H7 (cell line): ENCODE measurements around the gene STK4. TPM values are rescaled to one million over a fixed set of nuclear protein-coding genes. Genes with fewer than 3 reads are reported as not detected.

ENCODE experiments used
- DNase-seq: peaks from one replicate; pipeline ENCODE4 v3.0.0; 2012
- H3K27me3 ChIP-seq: 2 replicates; pipeline ENCODE4 v1.6.0; 2011; ENCODE audit warnings: mild to moderate bottlenecking, low read length; ENCODE audit not compliant: control insufficient read depth, insufficient read depth
- H3K36me3 ChIP-seq: replicated peaks from 2 replicates; pipeline ENCODE4 v1.5.1; 2011; ENCODE audit warnings: low read length; ENCODE audit not compliant: control insufficient read depth, insufficient read depth
- H3K4me3 ChIP-seq: 2 replicates; pipeline ENCODE4 v1.5.1; 2011; ENCODE audit warnings: low read depth, mild to moderate bottlenecking, control low read depth, low read length, moderate library complexity; ENCODE audit not compliant: insufficient read depth
- total RNA-seq: library from RNA; depleted of rRNA; stranded (reverse); fragments of >200 nt; shearing (Covaris generic); gene quantifications from 2 replicates; pipeline ENCODE4 v1.2.3, GENCODE V29; 2014

The STK4 gene
- total RNA-seq, 1 experiment from 2014 or later: 15.6 TPM

GRCh38 chr20:45072066-45072465, 105.8 kb downstream of the STK4 start:
- no peak for DNase-seq
- Histone ChIP-seq H3K4me3 (no peak overlapping the region), H3K27me3 (no peaks in the 10 kb centered on the region), H3K36me3 (peaks cover 3% of the 10 kb centered on the region)

GRCh38 chr20:45073221-45073620, 106.9 kb downstream of the STK4 start:
- DNase-seq: no peak
- Histone ChIP-seq H3K4me3 (no peak overlapping the region), H3K36me3 (peaks cover 3% of the 10 kb centered on the region), H3K27me3 (no peaks in the 10 kb centered on the region)

DNA sequence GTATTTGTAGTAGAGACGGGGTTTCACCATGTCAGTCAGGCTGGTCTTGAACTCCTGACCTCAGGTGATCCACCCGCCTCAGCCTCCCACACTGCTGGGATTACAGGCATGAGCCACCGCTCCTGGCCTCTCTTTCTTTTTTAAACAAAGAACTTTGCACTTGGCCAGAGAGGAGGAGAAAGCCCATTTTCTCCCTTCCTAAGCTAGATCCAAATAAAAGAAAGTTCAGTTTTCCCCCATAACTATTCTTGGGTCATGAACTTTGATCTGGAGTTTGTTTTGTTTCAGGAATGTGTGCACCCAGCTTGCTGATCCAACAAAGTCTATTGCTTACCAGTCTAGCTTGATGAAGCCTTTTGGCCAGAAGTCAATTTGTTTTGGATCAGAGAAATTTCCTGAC, 111.2 kb downstream of the STK4 start:
- Histone ChIP-seq H3K36me3 (peaks cover 5% of the 10 kb centered on the region), H3K4me3 (no peak overlapping the region), H3K27me3 (no peaks in the 10 kb centered on the region)
- no peak for DNase-seq

- no peak for DNase-seq
- Histone ChIP-seq H3K27me3 (no peaks in the 10 kb centered on the region), H3K4me3 (no peak overlapping the region), H3K36me3 (peaks cover 2% of the 10 kb centered on the region)
These were observed 114.7 kb downstream of the STK4 start for GRCh38 chr20:45080867-45081624.

- no peak for DNase-seq
- Histone ChIP-seq H3K27me3 (no peaks in the 10 kb centered on the region), H3K4me3 (no peak overlapping the region)
These were observed 116.2 kb downstream of the STK4 start for GRCh38 chr20:45082468-45082867.

GRCh38 chr20:45083127-45083526, 116.8 kb downstream of the STK4 start:
- peaks cover 2% of the 10 kb centered on the region for H3K36me3 ChIP-seq
- no peak overlapping the region for H3K4me3 ChIP-seq
- no peaks in the 10 kb centered on the region for H3K27me3 ChIP-seq
- DNase-seq: no peak

More at GRCh38 chr20:45082468-45082867, 116.2 kb downstream of the STK4 start:
- peaks cover 2% of the 10 kb centered on the region for H3K36me3 ChIP-seq

DNA sequence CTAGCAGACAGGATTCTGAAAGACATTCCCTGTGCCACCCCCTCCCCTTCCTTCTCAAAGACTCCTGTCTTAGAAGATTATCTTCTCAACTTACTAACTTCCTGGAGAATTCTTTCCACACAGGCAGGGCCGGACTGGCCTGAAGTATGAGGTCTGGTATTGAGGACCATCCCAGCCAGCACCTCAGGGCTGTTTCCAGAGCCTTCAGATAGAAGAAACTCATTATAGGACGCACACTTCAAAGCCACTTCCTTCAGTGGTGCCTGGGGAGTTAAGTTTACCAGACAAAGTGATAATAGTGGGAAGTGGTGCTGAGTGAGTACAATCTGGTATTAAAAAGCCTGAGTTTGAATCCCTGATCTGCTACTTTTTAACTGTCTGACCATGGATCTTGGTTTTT, 119.0 kb downstream of the STK4 start:
- Histone ChIP-seq H3K27me3 (no peaks in the 10 kb centered on the region), H3K4me3 (no peak overlapping the region), H3K36me3 (peaks cover 2% of the 10 kb centered on the region)
- no peak for DNase-seq

- DNase-seq: no peak
- Histone ChIP-seq H3K4me3 (no peak overlapping the region), H3K27me3 (no peaks in the 10 kb centered on the region), H3K36me3 (peaks cover 2% of the 10 kb centered on the region)
These were observed 119.6 kb downstream of the STK4 start for GRCh38 chr20:45085867-45086266.

DNA sequence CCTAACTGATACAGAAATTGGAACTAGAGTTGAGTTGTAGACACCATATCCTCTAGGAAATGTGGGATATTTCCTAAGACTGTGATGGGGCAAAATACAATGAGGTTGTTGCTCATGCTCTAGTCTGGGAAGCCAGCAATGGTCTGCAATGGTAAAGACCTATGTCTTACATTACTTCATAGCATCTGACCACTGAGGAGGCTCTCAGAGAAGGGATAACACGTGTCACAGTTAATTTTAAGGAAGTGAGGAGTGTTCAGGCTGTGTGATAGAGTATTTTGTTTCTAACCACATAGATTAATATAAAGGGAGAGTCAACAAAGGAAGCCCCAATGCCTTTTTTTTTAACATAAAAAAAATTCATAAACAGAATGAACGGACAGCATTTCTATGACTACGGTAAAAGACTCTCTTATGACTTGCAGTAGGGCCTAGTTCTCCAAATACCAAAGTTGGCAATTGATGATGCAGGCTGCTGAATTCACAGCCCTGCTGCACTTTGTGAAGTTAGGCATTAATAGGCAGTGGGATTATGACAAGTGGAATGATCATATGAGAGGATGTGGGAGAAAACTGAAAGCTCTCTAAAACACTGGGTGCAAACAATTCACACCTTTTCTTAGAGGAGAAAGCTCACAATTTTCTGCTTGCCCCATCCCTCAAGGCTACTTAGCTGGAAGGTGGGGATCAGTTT, 120.9 kb downstream of the STK4 start:
- H3K27me3 ChIP-seq: no peaks in the 10 kb centered on the region
- H3K36me3 ChIP-seq: no peaks in the 10 kb centered on the region; the same call in 1 of the 2 replicates
- no peak overlapping the region for H3K4me3 ChIP-seq

DNA sequence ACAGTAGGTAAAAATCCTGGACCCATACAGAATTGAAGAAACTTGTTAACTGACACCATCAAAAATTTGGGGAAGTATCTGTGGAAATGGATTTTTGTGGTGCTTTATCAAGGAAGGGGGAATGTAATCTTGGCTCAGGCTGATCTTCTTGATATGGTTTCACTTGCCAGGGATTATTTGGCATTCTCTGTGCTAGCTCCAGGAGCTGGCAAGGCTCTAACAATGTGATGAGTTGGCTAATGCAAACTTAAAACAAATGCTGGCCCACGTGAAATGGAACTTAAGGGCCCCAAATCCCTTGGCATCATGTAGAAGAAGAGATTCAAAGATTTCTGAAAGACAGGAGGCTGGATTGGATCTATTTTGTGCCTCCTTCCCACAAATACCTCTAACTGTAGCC, 121.5 kb downstream of the STK4 start:
- no peak for DNase-seq
- no peaks in the 10 kb centered on the region for H3K27me3 ChIP-seq

More for the DNA sequence above, 120.9 kb downstream of the STK4 start:
- DNase-seq: no peak

DNA sequence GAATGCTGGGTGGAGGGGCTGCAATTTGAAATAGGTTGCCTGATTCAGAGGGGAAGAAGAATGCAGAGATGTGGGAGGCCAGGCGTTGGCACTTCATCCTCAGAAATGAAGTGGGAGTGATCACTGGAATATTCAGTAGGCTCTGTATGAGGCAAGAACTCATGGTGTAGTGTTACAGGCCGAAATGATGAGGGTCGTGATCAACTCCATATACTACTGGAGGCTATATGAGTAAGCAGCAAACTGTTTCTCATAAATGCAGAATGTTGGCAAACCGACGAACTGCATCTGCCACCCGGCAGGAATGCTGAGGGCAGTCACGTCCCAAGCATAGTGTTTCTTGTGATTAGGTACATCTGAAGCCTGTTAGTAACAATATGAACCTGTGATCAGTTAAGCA, 121.9 kb downstream of the STK4 start:
- no peak for DNase-seq
- H3K4me3 ChIP-seq: no peak overlapping the region
- no peaks in the 10 kb centered on the region for H3K36me3 ChIP-seq
- no peaks in the 10 kb centered on the region for H3K27me3 ChIP-seq

More for the DNA sequence above, 121.5 kb downstream of the STK4 start:
- no peak overlapping the region for H3K4me3 ChIP-seq
- H3K36me3 ChIP-seq: no peaks in the 10 kb centered on the region

DNA sequence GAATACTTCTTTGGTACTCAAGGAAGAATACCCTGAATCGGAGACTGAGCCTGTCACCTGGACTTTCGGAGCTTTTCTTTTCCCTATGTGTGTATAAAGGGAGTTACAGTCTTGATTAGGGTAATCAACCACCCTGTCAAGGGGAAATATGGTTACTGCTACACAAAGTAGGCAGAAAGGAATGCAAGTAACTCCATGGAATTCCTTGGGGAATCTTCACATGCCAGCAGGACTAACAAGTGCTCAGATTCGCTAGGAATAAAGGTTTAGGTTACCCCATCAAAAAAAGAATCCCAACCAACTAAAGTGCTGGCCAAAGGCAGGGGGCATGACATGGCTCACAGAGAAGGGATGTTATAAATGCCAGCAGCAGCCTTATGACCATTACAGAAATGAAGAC, 124.2 kb downstream of the STK4 start:
- H3K27me3 ChIP-seq: no peaks in the 10 kb centered on the region
- H3K4me3 ChIP-seq: no peak overlapping the region
- DNase-seq: no peak
- H3K36me3 ChIP-seq: no peaks in the 10 kb centered on the region

DNA sequence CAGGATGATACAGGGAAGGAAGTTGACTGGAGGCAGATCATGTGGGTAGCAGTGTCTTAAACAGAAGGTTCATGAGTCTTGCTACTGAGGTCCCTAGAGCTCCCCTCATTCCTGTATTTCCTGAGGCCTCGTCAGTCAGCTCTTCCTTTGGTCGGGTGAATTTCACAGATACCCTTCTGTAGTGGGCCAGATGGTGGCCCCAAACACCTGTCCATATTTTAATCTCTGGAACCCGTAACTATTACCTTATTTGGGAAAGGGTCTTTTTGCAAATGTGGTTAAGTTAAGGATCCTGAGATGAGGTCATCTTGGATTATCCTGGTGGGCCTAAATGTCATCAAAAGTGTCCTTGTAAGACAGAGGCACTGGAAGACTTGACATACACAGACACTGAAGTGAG, 125.1 kb downstream of the STK4 start:
- H3K4me3 ChIP-seq: no peak overlapping the region
- H3K36me3 ChIP-seq: no peaks in the 10 kb centered on the region
- DNase-seq: no peak
- peaks cover under 1% of the 10 kb centered on the region; the same call in 1 of the 2 replicates for H3K27me3 ChIP-seq

GRCh38 chr20:45092898-45093297, 126.6 kb downstream of the STK4 start:
- no peak for DNase-seq
- Histone ChIP-seq H3K36me3 (no peaks in the 10 kb centered on the region), H3K4me3 (no peak overlapping the region), H3K27me3 (peaks cover 11% of the 10 kb centered on the region; the same call in 1 of the 2 replicates)

- no peak overlapping the region for H3K4me3 ChIP-seq
- no peaks in the 10 kb centered on the region for H3K36me3 ChIP-seq
- peaks cover 22% of the 10 kb centered on the region for H3K27me3 ChIP-seq
- no peak for DNase-seq
These were observed 127.9 kb downstream of the STK4 start for GRCh38 chr20:45094201-45094600.
